Stimulated activated CD8-positive, alpha-beta memory T cell treated with anti-CD3 and anti-CD28 coated beads, Interleukin-7, amount 100 ng/mL, for 48 hours (primary cell): ENCODE measurements around the gene SEMA3E.
"Not testable (repeated sequence)": the region's sequence is repeated elsewhere in the genome, so short reads cannot be mapped to it uniquely, and the experiment has no call there.

Experiments
- DNase-seq, 2 donors: peaks; one replicate each; pipeline ENCODE4 v3.0.0-alpha.2; 2020; ENCODE audit warnings: low read depth in 1 of 2; ENCODE audit errors: extremely low read depth in 1 of 2

The SEMA3E gene

GRCh38 chr7:83648464-83649241 is at the start of gene SEMA3E:
SEMA3E (minus strand) TSS chr7:83649139.
- no peak for DNase-seq

GRCh38 chr7:83697804-83698530 is 49.0 kb upstream of the SEMA3E start:
- DNase-seq, result no peak

GRCh38 chr7:83696101-83696500 is 47.2 kb upstream of the SEMA3E start:
- no peak for DNase-seq

- DNase-seq, result no peak
Measured at GRCh38 chr7:83695128-83695960, 46.4 kb upstream of the SEMA3E start.

- DNase-seq, result no peak
Measured at GRCh38 chr7:83693256-83693655, 44.3 kb upstream of the SEMA3E start.

GRCh38 chr7:83691095-83691494 is 42.2 kb upstream of the SEMA3E start:
- no peak for DNase-seq

GRCh38 chr7:83689855-83690254 is 40.9 kb upstream of the SEMA3E start:
- DNase-seq, result no peak

GRCh38 chr7:83686416-83686815 is 37.5 kb upstream of the SEMA3E start:
- DNase-seq, result no peak

GRCh38 chr7:83684928-83685327 is 36.0 kb upstream of the SEMA3E start:
- DNase-seq, result no peak

- no peak for DNase-seq
Measured at GRCh38 chr7:83681200-83681778, 32.4 kb upstream of the SEMA3E start.

GRCh38 chr7:83677180-83677866 is 28.4 kb upstream of the SEMA3E start:
- no peak for DNase-seq

- not testable (repeated sequence) for DNase-seq
Measured at GRCh38 chr7:83673291-83673690, 24.4 kb upstream of the SEMA3E start.

GRCh38 chr7:83672157-83672556 is 23.2 kb upstream of the SEMA3E start:
- DNase-seq, result no peak

- no peak for DNase-seq
Measured at GRCh38 chr7:83663131-83663530, 14.2 kb upstream of the SEMA3E start.

GRCh38 chr7:83658126-83658525 is 9.2 kb upstream of the SEMA3E start:
- DNase-seq, result no peak

GRCh38 chr7:83655951-83656556 is 7.1 kb upstream of the SEMA3E start:
- DNase-seq, result no peak

GRCh38 chr7:83652481-83652880 is 3.5 kb upstream of the SEMA3E start:
- DNase-seq, result no peak

- DNase-seq, result no peak
Measured at GRCh38 chr7:83649701-83650100, 762 bp upstream of the SEMA3E start.

- DNase-seq, result no peak
Measured at GRCh38 chr7:83646027-83646426, 2.9 kb downstream of the SEMA3E start.

GRCh38 chr7:83643739-83644138 is 5.2 kb downstream of the SEMA3E start:
- no peak for DNase-seq
